GM23338 (cell line): ENCODE data around the gene FBXW7.

Source experiments
- CREB1 ChIP-seq: fragments of 250-450 bp; sonication (Bioruptor Pico); IDR thresholded peaks from 2 replicates; pipeline ENCODE4 v1.5.0; 2020; ENCODE audit warnings: low read depth, mild to moderate bottlenecking, moderate library complexity
- CTCF ChIP-seq, 2 experiments: fragments of 200-600 bp in 1 of 2; sonication (generic) in 1 of 2; conservative IDR thresholded peaks; 2 replicates each; pipeline versions ENCODE4 v1.5.1 to v1.6.1; 2016 to 2017; ENCODE audit warnings: antibody characterized with exemption in 2 of 2, low read depth in 2 of 2, mild to moderate bottlenecking in 2 of 2, moderate library complexity in 1 of 2
- EZH2 ChIP-seq: fragments of 200-600 bp; sonication (generic); IDR thresholded peaks from one replicate; pipeline ENCODE4 v1.8.0; 2017; ENCODE audit warnings: antibody characterized with exemption, mild to moderate bottlenecking, low read depth; ENCODE audit not compliant: unreplicated experiment
- EZH2phosphoT487 ChIP-seq: fragments of 200-600 bp; sonication (generic); IDR thresholded peaks from one replicate; pipeline ENCODE4 v1.8.1; 2018; ENCODE audit warnings: antibody characterized with exemption; ENCODE audit not compliant: unreplicated experiment
- JUNB ChIP-seq: IDR thresholded peaks from one replicate; pipeline ENCODE4 v1.6.1; 2016; ENCODE audit warnings: antibody characterized with exemption; ENCODE audit not compliant: unreplicated experiment
- NANOG ChIP-seq: IDR thresholded peaks from 2 replicates; pipeline ENCODE4 v1.6.1; 2016; ENCODE audit warnings: antibody characterized with exemption, borderline replicate concordance
- POLR2AphosphoS5 ChIP-seq: IDR thresholded peaks from 2 replicates; pipeline ENCODE4 v1.6.1; 2016; ENCODE audit warnings: antibody characterized with exemption, low read depth
- REST ChIP-seq: IDR thresholded peaks from one replicate; pipeline ENCODE4 v1.6.1; 2018; ENCODE audit warnings: antibody characterized with exemption; ENCODE audit not compliant: unreplicated experiment
- STAT1 ChIP-seq: IDR thresholded peaks from one replicate; pipeline ENCODE4 v1.6.1; 2016; ENCODE audit warnings: antibody characterized with exemption; ENCODE audit not compliant: unreplicated experiment
- ZNF114 ChIP-seq: fragments of 250-450 bp; sonication (Bioruptor Pico); IDR thresholded peaks from 2 replicates; pipeline ENCODE4 v1.5.0; 2020; ENCODE audit warnings: mild to moderate bottlenecking, moderate library complexity
- ZNF331 ChIP-seq: fragments of 250-450 bp; sonication (Bioruptor Pico); IDR thresholded peaks from 2 replicates; pipeline ENCODE4 v1.5.0; 2020; ENCODE audit warnings: low read depth, mild to moderate bottlenecking, moderate library complexity

GRCh38 chr4:152359208-152360044 lies 176.5 kb downstream of the FBXW7 start:
- TF ChIP-seq EZH2phosphoT487 (no peak), CREB1 (no peak), POLR2AphosphoS5 (no peak), CTCF (conservative IDR thresholded peaks at IDR 0.05; ENCODE audit: low read depth in 2 of 2) (no peak), EZH2 (no peak), JUNB (no peak), REST (no peak), STAT1 (no peak), ZNF114 (CRISPR knock-in tag) (no peak), ZNF331 (CRISPR knock-in tag) (no peak), NANOG (no peak)
